Measurements from ENCODE around the gene ZNF277. TPM values are rescaled to one million over a fixed set of nuclear protein-coding genes. Genes with fewer than 3 reads are reported as not detected.

ZNF277 gene
- total RNA-seq, 2 donors from 2014 or later = 15.9 to 29.8 TPM

GRCh38 chr7:112185005-112185834 lies 21.3 kb upstream of the ZNF277 start:
- H3K9me3 ChIP-seq = no peaks in the 10 kb centered on the region
- H3K4me1 ChIP-seq = peaks cover 0 to 44% of the 10 kb centered on the region in 2 donors
- no peak for TF ChIP-seq CTCF (IDR thresholded peaks at IDR 0.05)
- no peaks in the 10 kb centered on the region for H3K36me3 ChIP-seq
- no peak overlapping the region for H3K4me3 ChIP-seq
- H3K27ac ChIP-seq = no peak overlapping the region
- no peak for DNase-seq (ENCODE audit: low spot score)
- no peaks in the 10 kb centered on the region for H3K27me3 ChIP-seq

- H3K4me1 ChIP-seq = peaks cover 0 to 39% of the 10 kb centered on the region in 2 donors
- no peak overlapping the region for H3K27ac ChIP-seq
- no peak overlapping the region for H3K4me3 ChIP-seq
Measured at GRCh38 chr7:112186300-112186699, 20.2 kb upstream of the ZNF277 start.

GRCh38 chr7:112188257-112188656 lies 18.2 kb upstream of the ZNF277 start:
- no peak overlapping the region for H3K4me3 ChIP-seq
- no peak overlapping the region for H3K27ac ChIP-seq
- peaks cover 0 to 29% of the 10 kb centered on the region in 2 donors for H3K4me1 ChIP-seq
- no peaks in the 10 kb centered on the region for H3K27me3 ChIP-seq
- H3K36me3 ChIP-seq = no peaks in the 10 kb centered on the region
- H3K9me3 ChIP-seq = no peaks in the 10 kb centered on the region
- TF ChIP-seq CTCF (IDR thresholded peaks at IDR 0.05) = no peak
- no peak for DNase-seq (ENCODE audit: low spot score)

More at GRCh38 chr7:112186300-112186699, 20.2 kb upstream of the ZNF277 start:
- Histone ChIP-seq H3K9me3 (no peaks in the 10 kb centered on the region), H3K36me3 (no peaks in the 10 kb centered on the region), H3K27me3 (no peaks in the 10 kb centered on the region)
- TF ChIP-seq CTCF (IDR thresholded peaks at IDR 0.05) = no peak
- DNase-seq (ENCODE audit: low spot score) = no peak

- Histone ChIP-seq H3K27me3 (no peaks in the 10 kb centered on the region), H3K9me3 (no peaks in the 10 kb centered on the region), H3K27ac (no peak overlapping the region), H3K36me3 (no peaks in the 10 kb centered on the region), H3K4me3 (no peak overlapping the region), H3K4me1 (peaks cover 0 to 15% of the 10 kb centered on the region in 2 donors)
- DNase-seq (ENCODE audit: low spot score) = no peak
- TF ChIP-seq CTCF (IDR thresholded peaks at IDR 0.05) = no peak
Measured at GRCh38 chr7:112189691-112190090, 16.8 kb upstream of the ZNF277 start.

GRCh38 chr7:112190120-112190519 lies 16.4 kb upstream of the ZNF277 start:
- Histone ChIP-seq H3K4me1 (peaks cover 0 to 12% of the 10 kb centered on the region in 2 donors), H3K36me3 (no peaks in the 10 kb centered on the region), H3K4me3 (no peak overlapping the region), H3K27ac (no peak overlapping the region), H3K9me3 (no peaks in the 10 kb centered on the region), H3K27me3 (no peaks in the 10 kb centered on the region)
- no peak for TF ChIP-seq CTCF (IDR thresholded peaks at IDR 0.05)
- DNase-seq (ENCODE audit: low spot score) = no peak

All from right atrium auricular region (tissue), 2 donors.